CD14-positive monocyte (primary cell): ENCODE data around the gene C1QTNF8. TPM values are rescaled to one million over a fixed set of nuclear protein-coding genes. Genes with fewer than 3 reads are reported as not detected.

Source experiments
- DNase-seq, 3 donors: peaks; one replicate each; pipeline ENCODE4 v3.0.0-alpha.2; 2011 to 2022
- H2AFZ ChIP-seq: 2 replicates; pipeline ENCODE4 v1.6.0; 2012; ENCODE audit warnings: mild to moderate bottlenecking, low read depth, low read length, inconsistent platforms; ENCODE audit not compliant: insufficient read depth, poor library complexity, severe bottlenecking
- H3K27ac ChIP-seq, 2 donors: 1 replicate in 1 of 2; 2 replicates in 1 of 2; pipeline ENCODE4 v1.5.1; 2012 to 2013; ENCODE audit warnings: low read length in 2 of 2, control low read depth in 1 of 2, inconsistent platforms in 1 of 2, low read depth in 1 of 2, mild to moderate bottlenecking in 1 of 2
- H3K27me3 ChIP-seq, 2 donors: one replicate each; pipeline versions ENCODE4 v1.6.0 to v1.6.1; 2011 to 2013; ENCODE audit warnings: low read length in 2 of 2; ENCODE audit not compliant: control insufficient read depth in 2 of 2, insufficient read depth in 2 of 2
- H3K36me3 ChIP-seq, 2 donors: replicated peaks in 1 of 2; 1 replicate in 1 of 2; 2 replicates in 1 of 2; pipeline versions ENCODE4 v1.5.1 to v1.6.1; 2012 to 2013; ENCODE audit warnings: low read length in 2 of 2, control low read depth in 1 of 2, inconsistent platforms in 1 of 2, mild to moderate bottlenecking in 1 of 2; ENCODE audit not compliant: insufficient read depth in 2 of 2, control insufficient read depth in 1 of 2
- H3K4me1 ChIP-seq, 2 donors: 1 replicate in 1 of 2; 2 replicates in 1 of 2; pipeline versions ENCODE4 v1.5.1 to v1.6.1; 2012 to 2013; ENCODE audit warnings: low read length in 2 of 2, control low read depth in 1 of 2, inconsistent platforms in 1 of 2, mild to moderate bottlenecking in 1 of 2, moderate library complexity in 1 of 2; ENCODE audit not compliant: insufficient read depth in 2 of 2, control insufficient read depth in 1 of 2
- H3K4me2 ChIP-seq: replicated peaks from 2 replicates; pipeline ENCODE3; 2012; ENCODE audit warnings: low read length, moderate library complexity, mild to moderate bottlenecking; ENCODE audit not compliant: poor library complexity, severe bottlenecking; ENCODE audit errors: extremely low read depth
- H3K4me3 ChIP-seq, 3 experiments: fragments of 200-600 bp in 1 of 3; sonication (generic) in 1 of 3; replicated peaks in 1 of 3; 1 replicate in 2 of 3; 2 replicates in 1 of 3; pipeline ENCODE4 v1.5.1; 2011 to 2013; ENCODE audit warnings: low read length in 3 of 3, mild to moderate bottlenecking in 3 of 3, control low read depth in 2 of 3, low read depth in 2 of 3, inconsistent platforms in 1 of 3, moderate library complexity in 1 of 3
- H3K79me2 ChIP-seq: 2 replicates; pipeline ENCODE4 v1.6.0; 2012; ENCODE audit warnings: mild to moderate bottlenecking, control low read depth, inconsistent platforms, low read length, moderate library complexity; ENCODE audit not compliant: insufficient read depth
- H3K9ac ChIP-seq: 2 replicates; pipeline ENCODE4 v1.6.0; 2017; ENCODE audit warnings: low read length, mild to moderate bottlenecking; ENCODE audit not compliant: insufficient read depth, poor library complexity, severe bottlenecking
- H3K9me3 ChIP-seq, 2 donors: replicated peaks in 1 of 2; 1 replicate in 1 of 2; 2 replicates in 1 of 2; pipeline versions ENCODE4 v1.5.1 to v1.6.1; 2012 to 2013; ENCODE audit warnings: low read length in 2 of 2, control low read depth in 1 of 2; ENCODE audit not compliant: control insufficient read depth in 1 of 2, insufficient read depth in 1 of 2
- H4K20me1 ChIP-seq: 2 replicates; pipeline ENCODE4 v1.6.0; 2012; ENCODE audit warnings: mild to moderate bottlenecking, low read length, control low read depth, moderate library complexity; ENCODE audit not compliant: insufficient read depth
- H3K27ac Mint-ChIP-seq, 7 donors: one replicate each; pipeline ENCODE4 v1.8.0; 2020; ENCODE audit warnings: mild to moderate bottlenecking in 7 of 7, mixed read lengths in 7 of 7, moderate library complexity in 6 of 7, inconsistent platforms in 2 of 7
- H3K27me3 Mint-ChIP-seq, 3 donors: one replicate each; pipeline ENCODE4 v1.8.0; 2021 to 2022; ENCODE audit warnings: low read depth in 3 of 3, mild to moderate bottlenecking in 3 of 3, mixed read lengths in 3 of 3, moderate library complexity in 3 of 3, inconsistent platforms in 1 of 3
- H3K36me3 Mint-ChIP-seq, 2 donors: one replicate each; pipeline ENCODE4 v1.8.0; 2020; ENCODE audit warnings: mixed read lengths in 2 of 2, inconsistent platforms in 1 of 2, mild to moderate bottlenecking in 1 of 2
- H3K4me1 Mint-ChIP-seq: one replicate; pipeline ENCODE4 v1.8.0; 2020; ENCODE audit warnings: mild to moderate bottlenecking, mixed read lengths
- H3K4me3 Mint-ChIP-seq, 2 donors: one replicate each; pipeline ENCODE4 v1.8.0; 2020; ENCODE audit warnings: mild to moderate bottlenecking in 2 of 2, mixed read lengths in 2 of 2, moderate library complexity in 1 of 2
- H3K9me3 Mint-ChIP-seq, 7 donors: one replicate each; pipeline ENCODE4 v1.8.0; 2020 to 2022; ENCODE audit warnings: mixed read lengths in 7 of 7, mild to moderate bottlenecking in 6 of 7, moderate library complexity in 6 of 7, inconsistent platforms in 2 of 7
- CTCF ChIP-seq: fragments of 200-600 bp; IDR thresholded peaks from one replicate; pipeline ENCODE4 v1.8.0; 2022; ENCODE audit warnings: antibody characterized with exemption, mild to moderate bottlenecking
- WGBS: methylation state at CpG from one replicate; pipeline ENCODE4 v1.1.5; 2013; ENCODE audit warnings: missing lambda C conversion rate; ENCODE audit not compliant: insufficient coverage; 5-methylcytosine and 5-hydroxymethylcytosine counted together
- intact Hi-C, 2 donors: fragments of 100-400 bp; cut with micrococcal nuclease; formaldehyde crosslinking; loops; one replicate each; pipeline versions ENCODE4 v1.15.0 to v1.15.1; 2023
- polyA plus RNA-seq, 3 donors: library from polyadenylated mRNA; depleted of rRNA in 1 of 3; unstranded in 2 of 3; stranded (reverse) in 1 of 3; fragments of 300-500 nt in 2 of 3; fragments of >200 nt in 1 of 3; fragmentation: Illumina TruSeq in 2 of 3; gene quantifications; 1 replicate in 2 of 3; 2 replicates in 1 of 3; pipeline ENCODE4 v1.2.3, GENCODE V29; 2012 to 2021

C1QTNF8 gene
- polyA plus RNA-seq, 3 donors = not detected

- DNase-seq = no peak
- no peaks in the 10 kb centered on the region for H3K4me1 ChIP-seq
- H3K79me2 ChIP-seq = no peaks in the 10 kb centered on the region
- no peaks in the 10 kb centered on the region for H4K20me1 ChIP-seq
- H2AFZ ChIP-seq = no peak overlapping the region
- H3K36me3 ChIP-seq = no peaks in the 10 kb centered on the region
- Mint-ChIP-seq H3K4me1 (no peaks in the 10 kb centered on the region), H3K27ac (no peak overlapping the region), H3K36me3 (no peaks in the 10 kb centered on the region), H3K4me3 (no peak overlapping the region), H3K27me3 (peaks cover 2 to 11% (median 4%) of the 10 kb centered on the region in 3 donors), H3K9me3 (peaks cover 9 to 26% (median 13%) of the 10 kb centered on the region in 7 donors)
- no peaks in the 10 kb centered on the region for H3K27me3 ChIP-seq
- 80% methylated on average over 8 of the region's 8 CpGs for WGBS
- no peak overlapping the region for H3K27ac ChIP-seq
- TF ChIP-seq CTCF = no peak
- no peak overlapping the region for H3K4me2 ChIP-seq
- intact Hi-C loops = no loop called here
- H3K4me3 ChIP-seq = no peak overlapping the region
- no peak overlapping the region for H3K9ac ChIP-seq
- H3K9me3 ChIP-seq = peaks cover 0 to 24% of the 10 kb centered on the region in 2 donors
Observed at GRCh38 chr16:1056196-1056595, 39.8 kb downstream of the C1QTNF8 start.

GRCh38 chr16:1055557-1055924, 40.5 kb downstream of the C1QTNF8 start:
- no peak overlapping the region for H3K27ac ChIP-seq

More at GRCh38 chr16:1055557-1055924, 40.5 kb downstream of the C1QTNF8 start:
- Histone ChIP-seq H3K4me3 (no peak overlapping the region), H3K27me3 (no peaks in the 10 kb centered on the region), H3K4me1 (no peaks in the 10 kb centered on the region), H4K20me1 (no peaks in the 10 kb centered on the region), H3K9ac (no peak overlapping the region), H2AFZ (no peak overlapping the region), H3K79me2 (no peaks in the 10 kb centered on the region), H3K36me3 (no peaks in the 10 kb centered on the region), H3K4me2 (no peak overlapping the region), H3K9me3 (peaks cover 0 to 24% of the 10 kb centered on the region in 2 donors)
- H3K9me3 Mint-ChIP-seq = peaks cover 9 to 26% (median 13%) of the 10 kb centered on the region in 7 donors
- no peak for DNase-seq
- no peak overlapping the region for H3K27ac Mint-ChIP-seq
- 74% methylated on average over 12 of the region's 13 CpGs for WGBS
- H3K4me1 Mint-ChIP-seq = no peaks in the 10 kb centered on the region
- peaks cover 2 to 11% (median 4%) of the 10 kb centered on the region in 3 donors for H3K27me3 Mint-ChIP-seq
- TF ChIP-seq CTCF = no peak
- intact Hi-C loops = no loop called here
- no peaks in the 10 kb centered on the region for H3K36me3 Mint-ChIP-seq
- no peak overlapping the region for H3K4me3 Mint-ChIP-seq
